ENCODE data around the gene OIT3. TPM values are rescaled to one million over a fixed set of nuclear protein-coding genes. Genes with fewer than 3 reads are reported as not detected.

The OIT3 gene
- total and polyA plus RNA-seq, 2 experiments from 2014 or later = not detected

DNA sequence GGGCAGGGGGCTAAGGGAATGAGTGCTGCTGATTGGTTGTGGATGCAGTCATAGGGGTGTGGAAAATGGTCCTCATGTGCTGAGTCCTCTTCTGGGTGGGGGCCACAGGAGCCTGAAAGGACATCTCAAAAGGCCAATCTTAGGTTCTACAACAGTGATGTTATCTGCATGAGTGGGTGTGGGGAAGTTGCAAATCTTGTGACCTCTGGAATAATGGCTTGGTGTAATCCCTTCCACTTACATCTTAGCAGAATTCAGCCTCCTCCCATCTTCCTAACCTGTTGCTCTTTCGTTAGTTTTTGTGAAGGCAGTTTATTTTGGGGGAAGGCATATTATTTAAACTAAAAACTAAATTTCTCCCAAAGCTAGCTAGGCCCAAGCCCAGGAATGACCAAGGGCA is 42.0 kb upstream of the OIT3 start:
- Histone ChIP-seq H3K9ac (no peak overlapping the region), H3K4me2 (ENCODE audit: unreplicated experiment) (no peak overlapping the region), H3F3A (ENCODE audit: insufficient read depth) (no peaks in the 10 kb centered on the region), H3K27ac (no peak overlapping the region), H3K4me3 (no peak overlapping the region), H3K9me3 (ENCODE audit: low read depth) (no peaks in the 10 kb centered on the region), H3K9me2 (ENCODE audit: insufficient read depth) (no peaks in the 10 kb centered on the region; the same call in 1 of the 2 replicates), H3K79me2 (ENCODE audit: insufficient read depth) (0 out of 2 replicates have a peak, but pooled peaks cover 6% of the 10 kb centered on the region), H3K4me1 (ENCODE audit: insufficient read depth) (peaks cover 6% of the 10 kb centered on the region), H3K36me3 (ENCODE audit: low read depth) (peaks cover 4% of the 10 kb centered on the region; the same call in 1 of the 2 replicates), H4K20me1 (ENCODE audit: insufficient read depth) (peaks cover 3% of the 10 kb centered on the region; the same call in 1 of the 2 replicates), H3K27me3 (replicated peaks; ENCODE audit: insufficient read depth) (no peaks in the 10 kb centered on the region), H2AFZ (no peak overlapping the region)
- DNase-seq = no peak
- TF ChIP-seq EZH2phosphoT487 (IDR thresholded peaks at IDR 0.05; ENCODE audit: insufficient read depth, low read depth) = no peak
- TF ChIP-seq EZH2 (IDR thresholded peaks at IDR 0.05; ENCODE audit: insufficient read depth, poor library complexity, severe bottlenecking) = no peak
- WGBS, 2 experiments (ENCODE audit: low coverage in 1 of 2, low lambda C conversion rate in 2 of 2, missing lambda C conversion rate in 2 of 2) = 96 to 100% methylated on average over 1 of the region's 1 CpG
- in situ Hi-C loops (cut with MboI) = no loop called here

- H3K4me1 ChIP-seq (ENCODE audit: insufficient read depth) = peaks cover 2% of the 10 kb centered on the region; the same call in 1 of the 2 replicates
- H3F3A ChIP-seq (ENCODE audit: insufficient read depth) = no peaks in the 10 kb centered on the region
- peaks cover 3% of the 10 kb centered on the region; the same call in 1 of the 2 replicates for H4K20me1 ChIP-seq (ENCODE audit: insufficient read depth)
- no peak overlapping the region for H3K4me3 ChIP-seq
- 100% methylated on average over 2 of the region's 2 CpGs for WGBS, 2 experiments (ENCODE audit: low coverage in 1 of 2, low lambda C conversion rate in 2 of 2, missing lambda C conversion rate in 2 of 2)
- peaks cover 4% of the 10 kb centered on the region; the same call in 1 of the 2 replicates for H3K36me3 ChIP-seq (ENCODE audit: low read depth)
- no peak overlapping the region for H2AFZ ChIP-seq
- no peaks in the 10 kb centered on the region for H3K9me3 ChIP-seq (ENCODE audit: low read depth)
- H3K79me2 ChIP-seq (ENCODE audit: insufficient read depth) = 0 out of 2 replicates have a peak, but pooled peaks cover 6% of the 10 kb centered on the region
- in situ Hi-C loops (cut with MboI) = no loop called here
- H3K27me3 ChIP-seq (replicated peaks; ENCODE audit: insufficient read depth) = no peaks in the 10 kb centered on the region
- H3K4me2 ChIP-seq (ENCODE audit: unreplicated experiment) = no peak overlapping the region
- TF ChIP-seq EZH2 (IDR thresholded peaks at IDR 0.05; ENCODE audit: insufficient read depth, poor library complexity, severe bottlenecking) = no peak
- no peak for TF ChIP-seq EZH2phosphoT487 (IDR thresholded peaks at IDR 0.05; ENCODE audit: insufficient read depth, low read depth)
- no peak overlapping the region for H3K27ac ChIP-seq
- no peaks in the 10 kb centered on the region; the same call in 1 of the 2 replicates for H3K9me2 ChIP-seq (ENCODE audit: insufficient read depth)
- DNase-seq = no peak
- H3K9ac ChIP-seq = no peak overlapping the region
These were observed 41.0 kb upstream of the OIT3 start for GRCh38 chr10:72852508-72852907.

GRCh38 chr10:72855129-72855528 is 38.4 kb upstream of the OIT3 start:
- no peak overlapping the region for H3K4me3 ChIP-seq
- H3K9me3 ChIP-seq (ENCODE audit: low read depth) = no peaks in the 10 kb centered on the region
- no peak overlapping the region for H3K27ac ChIP-seq
- no peaks in the 10 kb centered on the region; the same call in 1 of the 2 replicates for H3K9me2 ChIP-seq (ENCODE audit: insufficient read depth)
- H3K4me2 ChIP-seq (ENCODE audit: unreplicated experiment) = no peak overlapping the region
- H3K79me2 ChIP-seq (ENCODE audit: insufficient read depth) = 0 out of 2 replicates have a peak, but pooled peaks cover 6% of the 10 kb centered on the region
- no peak overlapping the region for H3K9ac ChIP-seq
- in situ Hi-C loops (cut with MboI) = no loop called here
- peaks cover 7% of the 10 kb centered on the region for H3K36me3 ChIP-seq (ENCODE audit: low read depth)
- no peaks in the 10 kb centered on the region for H3F3A ChIP-seq (ENCODE audit: insufficient read depth)
- DNase-seq = no peak
- H2AFZ ChIP-seq = no peak overlapping the region
- no peak for TF ChIP-seq EZH2 (IDR thresholded peaks at IDR 0.05; ENCODE audit: insufficient read depth, poor library complexity, severe bottlenecking)
- no peak for TF ChIP-seq EZH2phosphoT487 (IDR thresholded peaks at IDR 0.05; ENCODE audit: insufficient read depth, low read depth)
- H3K4me1 ChIP-seq (ENCODE audit: insufficient read depth) = no peaks in the 10 kb centered on the region
- H3K27me3 ChIP-seq (replicated peaks; ENCODE audit: insufficient read depth) = no peaks in the 10 kb centered on the region
- no peaks in the 10 kb centered on the region; the same call in 1 of the 2 replicates for H4K20me1 ChIP-seq (ENCODE audit: insufficient read depth)

DNA sequence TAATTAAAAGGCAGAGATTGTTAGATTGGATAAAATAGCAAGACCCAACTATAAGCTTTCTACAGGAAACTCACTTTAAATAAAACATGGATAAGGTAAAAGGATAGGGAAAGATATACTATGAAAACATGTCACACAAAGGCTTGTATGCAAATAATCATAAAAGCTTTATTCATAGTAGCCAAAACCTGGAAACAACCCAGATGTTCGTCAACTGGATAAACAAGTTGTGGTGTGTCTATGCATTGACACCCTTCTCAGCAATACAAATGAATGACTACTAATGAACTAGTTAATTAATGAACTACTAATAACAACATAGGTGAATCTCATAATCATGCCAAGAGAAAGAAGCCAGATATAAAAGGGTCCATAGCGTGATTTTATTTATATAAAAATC is 37.7 kb upstream of the OIT3 start:
- H2AFZ ChIP-seq = no peak overlapping the region

More for the DNA sequence above, 37.7 kb upstream of the OIT3 start:
- Histone ChIP-seq H3K9me3 (ENCODE audit: low read depth) (no peaks in the 10 kb centered on the region), H3K79me2 (ENCODE audit: insufficient read depth) (0 out of 2 replicates have a peak, but pooled peaks cover 6% of the 10 kb centered on the region), H3F3A (ENCODE audit: insufficient read depth) (no peaks in the 10 kb centered on the region), H3K4me1 (ENCODE audit: insufficient read depth) (no peaks in the 10 kb centered on the region), H4K20me1 (ENCODE audit: insufficient read depth) (no peaks in the 10 kb centered on the region; the same call in 1 of the 2 replicates), H3K9ac (no peak overlapping the region), H3K27me3 (replicated peaks; ENCODE audit: insufficient read depth) (no peaks in the 10 kb centered on the region), H3K27ac (no peak overlapping the region), H3K4me2 (ENCODE audit: unreplicated experiment) (no peak overlapping the region), H3K9me2 (ENCODE audit: insufficient read depth) (no peaks in the 10 kb centered on the region; the same call in 1 of the 2 replicates), H3K4me3 (no peak overlapping the region), H3K36me3 (ENCODE audit: low read depth) (peaks cover 12% of the 10 kb centered on the region)
- DNase-seq = no peak
- in situ Hi-C loops (cut with MboI) = no loop called here
- no peak for TF ChIP-seq EZH2phosphoT487 (IDR thresholded peaks at IDR 0.05; ENCODE audit: insufficient read depth, low read depth)
- no peak for TF ChIP-seq EZH2 (IDR thresholded peaks at IDR 0.05; ENCODE audit: insufficient read depth, poor library complexity, severe bottlenecking)
- 97 to 99% methylated on average over 2 of the region's 2 CpGs for WGBS, 2 experiments (ENCODE audit: low coverage in 1 of 2, low lambda C conversion rate in 2 of 2, missing lambda C conversion rate in 2 of 2)
